GM12801 (cell line): ENCODE data around the gene BEAN1.

Source experiments
- CTCF ChIP-seq: IDR thresholded peaks from one replicate; pipeline ENCODE4 v1.5.1; 2011; ENCODE audit warnings: control low read depth; ENCODE audit not compliant: insufficient read length; ENCODE audit errors: extremely low read depth

The BEAN1 gene

DNA sequence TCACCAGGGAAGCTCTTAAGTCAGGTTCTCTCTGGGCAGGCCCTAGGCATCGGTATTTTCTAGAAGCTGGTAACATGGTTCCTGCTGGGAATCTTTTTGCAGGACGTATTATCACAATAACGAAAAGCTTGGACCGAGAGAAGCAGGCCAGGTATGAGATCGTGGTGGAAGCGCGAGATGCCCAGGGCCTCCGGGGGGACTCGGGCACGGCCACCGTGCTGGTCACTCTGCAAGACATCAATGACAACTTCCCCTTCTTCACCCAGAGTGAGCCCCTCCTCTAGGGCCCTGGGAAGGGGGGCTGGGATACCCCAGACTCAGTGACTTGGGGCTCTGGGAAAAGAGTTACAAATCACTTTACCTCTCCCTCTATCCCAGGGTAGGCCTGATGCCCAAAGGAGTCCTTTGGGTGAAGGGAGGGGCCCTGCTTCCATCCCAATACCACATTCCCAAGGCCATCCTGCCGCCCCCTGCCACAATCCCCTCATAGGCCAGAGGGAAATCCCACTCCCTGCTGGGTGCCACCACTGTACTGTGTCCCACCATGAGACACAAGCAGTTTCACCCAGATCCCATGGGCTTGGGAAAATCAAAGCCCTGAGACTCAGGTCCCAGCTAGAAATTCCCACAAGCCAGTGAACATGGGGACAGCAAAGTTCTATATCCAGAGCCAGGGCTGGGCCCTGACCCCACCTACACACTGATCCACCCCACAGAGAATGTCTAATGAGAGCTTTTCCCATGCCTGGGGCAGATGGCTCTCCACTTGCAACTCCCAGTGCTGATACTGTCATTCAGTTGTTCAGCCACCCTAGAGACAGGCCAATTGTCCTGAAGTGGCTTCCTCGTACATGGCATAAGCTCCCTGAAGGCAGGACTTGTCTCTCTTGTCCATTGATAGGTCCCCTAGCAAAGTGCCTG is 37.6 kb upstream of the BEAN1 start:
- TF ChIP-seq CTCF = no peak

DNA sequence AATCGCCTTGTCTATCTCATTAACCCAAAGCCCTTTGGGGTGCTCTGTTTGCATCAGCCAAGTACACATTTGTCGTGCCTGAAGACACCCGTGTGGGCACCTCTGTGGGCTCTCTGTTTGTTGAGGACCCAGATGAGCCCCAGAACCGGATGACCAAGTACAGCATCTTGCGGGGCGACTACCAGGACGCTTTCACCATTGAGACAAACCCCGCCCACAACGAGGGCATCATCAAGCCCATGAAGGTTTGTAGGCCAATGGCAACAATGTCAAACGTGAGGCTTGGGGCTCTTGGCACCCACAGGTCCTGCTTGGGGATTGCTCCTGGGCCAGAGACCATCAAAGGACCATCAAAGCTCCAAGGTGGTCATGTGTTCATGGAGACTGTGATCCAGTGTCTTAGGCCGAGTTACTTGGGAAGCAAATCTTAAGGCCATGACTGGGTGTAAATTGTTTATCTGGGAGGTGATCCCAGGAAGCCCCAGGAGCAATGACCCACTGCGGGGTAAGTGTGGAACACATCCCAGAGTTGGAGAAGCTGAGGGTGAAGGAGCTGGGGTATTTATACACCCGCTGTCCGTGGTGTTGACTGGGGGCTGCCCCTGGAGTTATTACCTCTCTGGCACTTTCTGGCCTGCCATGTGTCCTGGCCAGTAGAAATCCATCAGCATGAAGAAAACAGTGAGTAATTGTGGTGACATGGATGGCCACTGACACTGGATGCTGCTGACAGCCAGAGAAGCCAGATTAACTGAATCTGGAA is 36.6 kb upstream of the BEAN1 start:
- no peak for TF ChIP-seq CTCF

- no peak for TF ChIP-seq CTCF
Observed at GRCh38 chr16:66391726-66392670, 35.1 kb upstream of the BEAN1 start.

DNA sequence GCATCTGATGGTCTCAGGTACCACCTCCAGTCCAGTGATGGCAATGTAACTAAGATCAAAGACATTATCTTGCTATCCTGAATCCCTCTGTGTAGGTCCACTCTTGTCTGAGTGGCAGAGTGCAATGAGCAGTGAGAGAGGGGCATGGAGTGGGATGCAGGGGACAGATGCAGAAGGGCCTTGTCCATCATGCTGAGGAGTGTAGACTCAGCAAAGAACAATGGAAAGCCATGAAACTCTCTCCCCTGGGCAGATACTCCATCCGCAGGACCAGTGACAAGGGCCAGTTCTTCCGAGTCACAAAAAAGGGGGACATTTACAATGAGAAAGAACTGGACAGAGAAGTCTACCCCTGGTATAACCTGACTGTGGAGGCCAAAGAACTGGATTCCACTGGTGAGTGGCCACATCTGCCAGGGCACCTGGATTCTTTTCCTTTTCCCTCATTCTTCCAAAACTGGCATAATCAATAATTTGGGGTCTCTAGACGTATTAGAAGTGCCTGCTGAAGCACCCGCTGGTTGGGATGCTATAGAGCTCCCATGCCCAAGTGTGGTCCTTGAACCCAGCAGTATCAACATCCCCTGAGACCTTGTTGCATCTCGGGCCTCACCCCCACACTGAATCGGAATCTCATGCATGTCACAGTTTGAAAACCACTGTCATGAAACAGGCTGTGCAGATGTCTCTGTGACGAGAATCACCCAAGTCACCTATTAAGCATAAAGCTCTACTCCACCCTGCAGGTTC is 31.1 kb upstream of the BEAN1 start:
- no peak for TF ChIP-seq CTCF

DNA sequence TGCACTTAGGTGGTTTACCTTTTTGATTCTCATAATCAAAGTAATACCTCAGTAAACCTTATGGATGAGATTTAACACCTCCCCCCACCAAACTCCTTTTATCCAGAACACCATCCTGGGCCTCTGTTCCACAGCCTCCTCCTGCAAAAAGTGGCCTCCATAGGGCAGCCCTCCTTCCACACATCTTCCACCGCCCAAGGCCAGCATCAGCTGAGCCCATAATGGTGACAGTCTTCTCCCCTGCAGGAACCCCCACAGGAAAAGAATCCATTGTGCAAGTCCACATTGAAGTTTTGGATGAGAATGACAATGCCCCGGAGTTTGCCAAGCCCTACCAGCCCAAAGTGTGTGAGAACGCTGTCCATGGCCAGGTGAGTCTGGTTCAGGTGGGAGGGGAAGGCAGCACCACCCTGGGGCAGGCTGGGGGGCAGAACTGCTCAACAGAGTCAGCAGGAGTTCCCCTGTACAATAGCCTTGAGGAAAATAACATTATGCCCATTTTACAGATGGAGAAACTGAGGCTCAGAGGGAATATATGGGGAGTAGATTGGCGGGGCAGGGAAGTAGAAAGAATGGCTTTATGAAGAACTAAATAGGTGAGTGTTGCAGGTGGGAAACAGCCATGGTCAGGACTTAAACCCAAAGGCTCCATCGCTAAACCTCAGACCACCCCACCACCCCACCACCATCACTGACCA is 29.2 kb upstream of the BEAN1 start:
- no peak for TF ChIP-seq CTCF

GRCh38 chr16:66399031-66399430 is 28.1 kb upstream of the BEAN1 start:
- no peak for TF ChIP-seq CTCF
